GM08714 (cell line): Measurements from ENCODE around the gene TMEM209.
"Not testable (repeated sequence)": the region's sequence is repeated elsewhere in the genome, so short reads cannot be mapped to it uniquely, and the experiment has no call there.

ENCODE experiments used
- H3K4me3 ChIP-seq: fragments of 200-500 bp; sonication (Bioruptor generic); 2 replicates; pipeline ENCODE4 v1.5.1; 2014; ENCODE audit warnings: mild to moderate bottlenecking, low read length, inconsistent platforms
- ZNF274 ChIP-seq: IDR thresholded peaks from 2 replicates; pipeline ENCODE4 v1.6.1; 2012; ENCODE audit warnings: mild to moderate bottlenecking, low read depth, low read length

Gene TMEM209

GRCh38 chr7:130136579-130137167, 68.5 kb downstream of the TMEM209 start:
- H3K4me3 ChIP-seq, result no peak overlapping the region
- TF ChIP-seq ZNF274, result no peak

- TF ChIP-seq ZNF274, result no peak
- no peak overlapping the region for H3K4me3 ChIP-seq
Measured at GRCh38 chr7:130135208-130136205, 69.7 kb downstream of the TMEM209 start.

DNA sequence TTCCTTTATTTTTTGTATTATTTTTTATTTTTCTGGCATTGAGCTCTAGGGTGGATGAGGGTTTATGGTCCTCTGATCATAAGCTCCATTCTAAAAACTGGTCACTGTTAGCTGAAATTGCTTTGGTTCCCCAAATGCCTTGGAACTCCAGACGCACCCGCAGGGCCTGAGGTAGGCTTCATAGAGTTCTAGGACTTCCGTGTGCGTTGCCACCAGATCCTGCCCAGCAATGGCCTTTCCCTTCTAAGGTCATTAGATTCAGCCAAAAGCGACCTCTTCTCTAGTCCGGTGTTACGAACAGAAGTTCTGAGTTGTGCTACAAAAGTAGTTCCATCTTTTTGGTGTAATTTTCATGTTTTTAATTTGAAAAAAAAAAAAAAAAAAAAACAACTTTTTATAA, 70.5 kb downstream of the TMEM209 start:
- no peak for TF ChIP-seq ZNF274
- no peak overlapping the region for H3K4me3 ChIP-seq

GRCh38 chr7:130134106-130134636, 71.0 kb downstream of the TMEM209 start:
- TF ChIP-seq ZNF274, result no peak
- no peak overlapping the region for H3K4me3 ChIP-seq

DNA sequence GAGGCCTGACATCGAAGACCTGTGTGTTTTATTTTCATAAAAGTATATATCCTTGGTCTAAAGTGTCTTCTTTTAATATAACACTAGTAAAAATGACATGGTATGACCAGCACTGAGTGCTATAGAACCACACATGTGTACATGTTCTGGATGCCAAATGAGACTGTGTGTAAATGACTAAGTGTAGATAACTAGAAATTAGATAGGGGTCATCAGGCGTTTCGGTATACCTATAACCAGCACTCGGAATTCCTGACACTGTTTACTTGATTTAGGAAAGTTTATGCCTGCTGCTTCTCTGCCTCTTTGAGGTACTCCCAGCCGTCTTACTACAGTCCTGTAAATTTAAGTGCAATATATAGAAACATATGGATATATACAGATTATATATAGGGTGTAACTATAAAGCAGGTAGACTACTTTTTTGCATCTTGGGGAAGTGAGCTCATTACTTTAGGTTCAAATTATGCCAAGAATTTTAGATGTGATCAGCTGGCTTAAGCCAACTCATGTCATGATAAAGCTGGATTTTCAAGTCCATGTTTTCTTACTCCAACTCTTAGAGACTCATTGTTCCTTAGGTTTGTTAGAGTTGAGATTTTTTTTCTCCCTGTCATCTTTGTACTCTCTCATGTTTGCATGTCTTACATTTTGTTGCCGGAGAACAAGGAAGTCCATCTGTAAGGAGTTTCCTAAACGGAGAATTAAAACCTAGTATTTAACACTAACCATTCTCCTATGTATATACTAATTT, 72.0 kb downstream of the TMEM209 start:
- no peak for TF ChIP-seq ZNF274
- no peak overlapping the region for H3K4me3 ChIP-seq

DNA sequence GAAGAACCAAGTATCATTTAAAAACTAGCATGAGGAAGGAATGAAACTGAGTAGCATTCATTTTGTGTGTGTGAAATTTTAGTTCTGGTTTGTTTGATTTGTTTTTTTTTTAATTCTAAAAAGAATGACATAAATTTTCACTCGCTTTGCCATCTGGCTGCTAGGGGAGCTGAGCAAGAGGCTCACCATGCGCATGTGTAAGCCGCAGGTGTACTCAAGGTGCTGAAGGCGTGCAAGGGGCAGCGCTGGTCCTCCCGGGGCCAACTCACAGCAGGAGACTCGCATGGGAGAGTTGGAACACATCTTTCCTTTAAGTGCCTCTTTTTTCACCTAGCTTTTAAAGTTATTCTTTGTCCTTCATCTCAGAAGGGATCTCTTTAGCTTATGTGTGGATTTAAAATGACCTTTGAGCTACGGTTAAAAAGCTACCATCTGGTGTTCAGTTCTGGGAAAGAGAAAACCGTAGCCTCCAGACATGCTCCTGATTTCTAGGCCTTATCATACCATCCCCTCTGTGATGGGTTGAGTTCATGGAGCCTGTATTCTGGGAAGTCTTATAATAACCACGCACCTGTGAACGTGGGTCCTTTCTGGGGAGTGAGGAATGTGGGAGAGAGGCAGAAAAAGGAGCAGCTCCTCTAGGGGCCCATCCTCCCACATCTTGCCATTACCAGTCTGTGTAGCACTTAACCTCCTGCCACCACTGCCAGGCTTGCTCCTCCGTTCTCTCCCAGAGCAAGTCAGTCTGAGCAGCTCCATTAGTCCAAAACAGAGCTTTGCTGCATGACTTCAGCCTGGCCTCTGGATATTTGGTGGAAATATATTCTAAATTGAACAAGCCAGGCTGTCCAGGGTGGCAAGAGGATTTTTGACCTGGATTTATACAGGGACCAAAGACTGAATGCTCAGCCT, 73.0 kb downstream of the TMEM209 start:
- H3K4me3 ChIP-seq, result no peak overlapping the region
- no peak for TF ChIP-seq ZNF274

DNA sequence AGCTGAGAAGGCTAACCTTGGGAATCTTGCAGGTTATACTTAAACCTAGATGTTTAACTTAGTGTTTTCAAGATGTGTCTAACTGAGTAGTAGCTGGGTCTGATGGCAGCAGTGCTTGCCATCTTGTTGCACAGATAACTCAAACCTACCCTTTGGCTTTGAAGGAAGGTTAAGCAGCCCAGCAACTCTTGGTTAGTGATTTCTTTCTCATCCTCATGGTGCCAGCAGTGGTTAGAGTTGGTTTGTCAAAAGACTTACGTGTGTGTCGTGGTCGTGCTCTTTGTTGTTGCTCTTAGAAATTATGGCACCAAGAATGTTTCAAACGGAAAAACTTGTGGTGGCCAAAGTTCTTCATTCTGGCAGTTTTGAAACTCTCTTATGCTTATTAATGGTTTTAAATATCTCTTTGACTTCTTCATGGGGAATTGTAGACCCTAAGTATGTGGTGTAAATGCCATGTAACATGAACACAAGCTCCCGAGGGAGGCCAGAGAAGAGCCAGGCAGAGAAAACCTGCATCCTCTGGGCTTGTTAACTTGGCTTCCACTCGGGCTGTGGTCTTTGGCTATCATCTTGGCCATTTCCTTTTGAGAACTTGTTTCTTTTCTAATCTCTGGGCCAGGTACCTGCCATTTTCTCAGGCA, 73.9 kb downstream of the TMEM209 start:
- TF ChIP-seq ZNF274, result no peak
- H3K4me3 ChIP-seq, result no peak overlapping the region

GRCh38 chr7:130129011-130129411, 76.2 kb downstream of the TMEM209 start:
- no peak for TF ChIP-seq ZNF274
- H3K4me3 ChIP-seq, result no peak overlapping the region

- no peak overlapping the region for H3K4me3 ChIP-seq
- TF ChIP-seq ZNF274, result no peak
Measured at GRCh38 chr7:130127821-130128317, 77.3 kb downstream of the TMEM209 start.

DNA sequence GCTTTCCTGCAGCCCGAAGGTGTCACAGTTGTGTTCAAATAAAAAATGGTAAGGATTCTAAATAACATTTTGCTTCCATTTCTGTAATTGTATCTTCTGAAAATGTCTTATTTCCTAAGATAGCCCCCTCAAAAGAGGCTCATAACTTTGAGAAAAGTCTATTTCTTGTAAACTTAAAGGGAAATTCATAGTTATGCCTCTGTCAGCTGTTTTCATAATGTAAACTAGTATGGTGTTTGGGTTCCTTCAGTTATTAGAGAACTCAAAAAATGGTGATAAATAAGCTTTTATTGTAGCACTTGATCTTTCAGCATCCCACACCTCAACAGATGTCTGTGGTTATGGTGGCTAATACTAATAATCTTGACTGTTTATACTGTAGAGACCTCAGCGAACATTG, 77.8 kb downstream of the TMEM209 start:
- TF ChIP-seq ZNF274, result no peak
- no peak overlapping the region for H3K4me3 ChIP-seq

- H3K4me3 ChIP-seq, result not testable (repeated sequence)
Measured at GRCh38 chr7:130126840-130127239, 78.4 kb downstream of the TMEM209 start.

DNA sequence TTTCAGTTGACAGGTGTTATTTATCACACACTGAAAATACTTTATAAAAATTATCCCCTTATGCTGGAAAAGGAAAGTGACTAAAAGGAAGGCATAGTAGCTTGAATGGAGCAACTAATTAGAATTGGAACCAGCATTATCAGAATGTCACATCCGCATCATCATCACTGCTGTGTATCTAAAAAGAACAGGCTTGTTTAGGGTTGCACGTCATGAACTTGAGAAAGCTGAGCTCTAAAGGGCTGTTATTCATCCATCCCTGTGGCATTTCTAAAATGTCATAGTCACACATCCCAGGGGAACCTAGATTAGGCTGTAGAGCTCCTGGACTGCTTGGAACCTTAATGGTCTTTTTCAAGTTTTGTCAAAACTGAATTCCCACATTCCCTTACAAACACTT, 80.5 kb downstream of the TMEM209 start:
- H3K4me3 ChIP-seq, result no peak overlapping the region
- TF ChIP-seq ZNF274, result no peak

GRCh38 chr7:130123501-130123900, 81.7 kb downstream of the TMEM209 start:
- no peak for TF ChIP-seq ZNF274
- no peak overlapping the region for H3K4me3 ChIP-seq
